Breast epithelium (tissue), 4 donors: ENCODE data around the gene NAPB. TPM values are rescaled to one million over a fixed set of nuclear protein-coding genes. Genes with fewer than 3 reads are reported as not detected.

Experiments
- DNase-seq, 2 donors: peaks; one replicate each; pipeline ENCODE4 v3.0.0-alpha.2; 2019; ENCODE audit warnings: low spot score in 2 of 2
- H3K27ac ChIP-seq, 2 donors: fragments of 200-600 bp; sonication (generic) in 1 of 2; one replicate each; pipeline ENCODE4 v1.5.1; 2016 to 2019; ENCODE audit warnings: mild to moderate bottlenecking in 1 of 2
- H3K27me3 ChIP-seq, 2 donors: fragments of 200-600 bp; sonication (generic) in 1 of 2; one replicate each; pipeline versions ENCODE4 v1.5.1 to v1.6.0; 2017 to 2019; ENCODE audit warnings: control low read depth in 1 of 2, mild to moderate bottlenecking in 1 of 2
- H3K36me3 ChIP-seq: fragments of 200-600 bp; one replicate; pipeline ENCODE4 v1.5.1; 2019
- H3K4me1 ChIP-seq, 2 donors: fragments of 200-600 bp; sonication (generic); one replicate each; pipeline ENCODE4 v1.5.1; 2016 to 2019; ENCODE audit warnings: control low read depth in 1 of 2
- H3K4me3 ChIP-seq, 3 donors: fragments of 200-600 bp; sonication (generic); 1 replicate in 2 of 3; 2 replicates in 1 of 3; pipeline ENCODE4 v1.5.1; 2016 to 2019; ENCODE audit warnings: mild to moderate bottlenecking in 3 of 3, moderate library complexity in 2 of 3
- H3K9me3 ChIP-seq, 2 donors: fragments of 200-600 bp; sonication (generic) in 1 of 2; one replicate each; pipeline ENCODE4 v1.5.1; 2016 to 2019; ENCODE audit warnings: control low read depth in 1 of 2
- CTCF ChIP-seq, 3 donors: fragments of 450-650 bp; IDR thresholded peaks; one replicate each; pipeline ENCODE4 v1.5.1; 2016 to 2017; ENCODE audit warnings: antibody characterized with exemption in 3 of 3, mild to moderate bottlenecking in 3 of 3, moderate library complexity in 3 of 3
- POLR2A ChIP-seq: fragments of 450-650 bp; IDR thresholded peaks from one replicate; pipeline ENCODE4 v1.6.1; 2016; ENCODE audit warnings: antibody characterized with exemption, mild to moderate bottlenecking, moderate library complexity
- POLR2AphosphoS5 ChIP-seq, 3 donors: sonication (generic); formaldehyde crosslinking; IDR thresholded peaks; one replicate each; pipeline ENCODE4 v1.6.1; 2017; ENCODE audit warnings: antibody characterized with exemption in 3 of 3
- intact Hi-C: fragments of 100-400 bp; cut with DNase I; formaldehyde crosslinking; loops from one replicate; pipeline ENCODE4 v1.15.1; 2023; ENCODE audit warnings: low total_unique reads
- total RNA-seq, 3 donors: library from RNA; depleted of rRNA; stranded (reverse); fragments of >200 nt; gene quantifications; one replicate each; pipeline ENCODE4 v1.1.0, GENCODE V29; 2016

NAPB gene
- total RNA-seq, 3 donors from 2014 or later: 10.4 to 20.1 (median 16.1) TPM

- H3K4me3 ChIP-seq: no peak overlapping the region
- intact Hi-C loops: no loop called here
- no peaks in the 10 kb centered on the region for H3K27me3 ChIP-seq
- H3K36me3 ChIP-seq: no peaks in the 10 kb centered on the region
- TF ChIP-seq POLR2A: no peak
- TF ChIP-seq CTCF (IDR thresholded peaks at IDR 0.05): no peak
- no peak for TF ChIP-seq POLR2AphosphoS5 (IDR thresholded peaks at IDR 0.05)
- no peaks in the 10 kb centered on the region for H3K9me3 ChIP-seq
- H3K4me1 ChIP-seq: peaks cover 0 to 10% of the 10 kb centered on the region in 2 donors
- H3K27ac ChIP-seq: no peak overlapping the region
- DNase-seq: no peak
Observed at GRCh38 chr20:23347791-23348190, 73.5 kb downstream of the NAPB start.

DNA sequence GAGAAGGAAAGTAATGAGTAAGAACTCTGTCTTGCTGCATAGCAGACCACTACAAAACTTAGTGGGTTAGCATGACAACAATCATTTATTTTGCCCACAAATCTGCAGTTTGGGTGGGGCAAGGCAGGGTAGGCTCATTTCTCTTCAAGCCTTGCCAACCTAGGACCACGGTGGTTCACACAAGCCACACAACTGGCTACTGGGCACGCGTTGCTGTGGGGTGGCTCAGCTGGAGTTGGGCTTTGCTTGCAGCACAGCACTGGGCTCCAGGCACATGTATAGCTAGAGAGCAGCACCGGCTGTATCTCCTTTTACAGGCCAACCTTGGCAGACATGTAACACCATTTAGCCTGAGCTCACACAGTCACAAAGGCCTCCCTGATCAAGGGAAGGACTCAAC is 75.3 kb downstream of the NAPB start:
- H3K27me3 ChIP-seq: no peaks in the 10 kb centered on the region
- H3K4me1 ChIP-seq: peaks cover 0 to 4% of the 10 kb centered on the region in 2 donors
- intact Hi-C loops: no loop called here
- no peak overlapping the region for H3K27ac ChIP-seq
- no peak for DNase-seq
- no peaks in the 10 kb centered on the region for H3K9me3 ChIP-seq
- TF ChIP-seq POLR2AphosphoS5 (IDR thresholded peaks at IDR 0.05): no peak
- TF ChIP-seq POLR2A: no peak
- no peak overlapping the region for H3K4me3 ChIP-seq
- no peaks in the 10 kb centered on the region for H3K36me3 ChIP-seq

- Histone ChIP-seq H3K4me3 (no peak overlapping the region), H3K27me3 (no peaks in the 10 kb centered on the region), H3K9me3 (no peaks in the 10 kb centered on the region), H3K36me3 (no peaks in the 10 kb centered on the region), H3K4me1 (peaks cover 0 to 4% of the 10 kb centered on the region in 2 donors), H3K27ac (no peak overlapping the region)
- DNase-seq: no peak
- no peak for TF ChIP-seq CTCF (IDR thresholded peaks at IDR 0.05)
- TF ChIP-seq POLR2A: no peak
- no peak for TF ChIP-seq POLR2AphosphoS5 (IDR thresholded peaks at IDR 0.05)
- intact Hi-C loops: no loop called here
Observed at GRCh38 chr20:23344336-23344735, 77.0 kb downstream of the NAPB start.

DNA sequence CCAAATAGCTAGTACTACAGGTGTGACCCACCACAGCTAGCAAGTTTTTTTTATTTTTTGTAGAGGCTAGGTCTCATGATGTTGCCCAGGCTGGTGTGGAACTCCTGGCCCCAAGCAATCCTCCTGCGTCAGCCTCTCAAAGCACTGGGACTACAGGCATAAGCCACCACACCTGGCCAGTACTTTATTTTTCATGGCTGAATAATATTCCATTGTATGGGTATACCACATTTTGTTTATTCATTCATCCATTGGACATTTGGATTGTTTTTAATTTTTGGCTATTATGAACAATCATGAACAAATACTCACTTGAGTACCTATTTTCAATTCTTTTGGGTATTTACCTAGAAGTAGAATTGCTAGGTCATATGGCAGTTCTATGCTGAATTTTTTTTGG is 77.7 kb downstream of the NAPB start:
- DNase-seq: no peak
- Histone ChIP-seq H3K9me3 (no peaks in the 10 kb centered on the region), H3K27ac (no peak overlapping the region), H3K4me1 (no peaks in the 10 kb centered on the region), H3K4me3 (no peak overlapping the region), H3K36me3 (no peaks in the 10 kb centered on the region), H3K27me3 (no peaks in the 10 kb centered on the region)
- TF ChIP-seq CTCF (IDR thresholded peaks at IDR 0.05) (no peak), POLR2A (no peak), POLR2AphosphoS5 (IDR thresholded peaks at IDR 0.05) (no peak)
- intact Hi-C loops: no loop called here

GRCh38 chr20:23341073-23341472 is 80.2 kb downstream of the NAPB start:
- no peaks in the 10 kb centered on the region for H3K4me1 ChIP-seq
- H3K27ac ChIP-seq: no peak overlapping the region
- H3K9me3 ChIP-seq: no peaks in the 10 kb centered on the region
- H3K36me3 ChIP-seq: no peaks in the 10 kb centered on the region
- H3K27me3 ChIP-seq: no peaks in the 10 kb centered on the region
- H3K4me3 ChIP-seq: no peak overlapping the region
- no peak for DNase-seq
- TF ChIP-seq POLR2AphosphoS5 (IDR thresholded peaks at IDR 0.05) (no peak), CTCF (IDR thresholded peaks at IDR 0.05) (no peak), POLR2A (no peak)
- intact Hi-C loops: no loop called here

- DNase-seq: peak; percentile 32 to 56
- Histone ChIP-seq H3K4me1 (no peaks in the 10 kb centered on the region), H3K27ac (no peak overlapping the region), H3K4me3 (no peak overlapping the region), H3K27me3 (no peaks in the 10 kb centered on the region), H3K36me3 (no peaks in the 10 kb centered on the region), H3K9me3 (no peaks in the 10 kb centered on the region)
- intact Hi-C loops: no loop called here
- TF ChIP-seq POLR2AphosphoS5 (IDR thresholded peaks at IDR 0.05) (no peak), CTCF (IDR thresholded peaks at IDR 0.05) (peak in 2 of 3 donors; percentile 56 to 64)
Observed at GRCh38 chr20:23340524-23340923, 80.8 kb downstream of the NAPB start.
